Measurements from ENCODE around the gene TRERF1. TPM values are rescaled to one million over a fixed set of nuclear protein-coding genes. Genes with fewer than 3 reads are reported as not detected.
"Not testable (repeated sequence)": the region's sequence is repeated elsewhere in the genome, so short reads cannot be mapped to it uniquely, and the experiment has no call there.

The TRERF1 gene
- total RNA-seq, 1 donor from 2014 or later, result 0.58 TPM

DNA sequence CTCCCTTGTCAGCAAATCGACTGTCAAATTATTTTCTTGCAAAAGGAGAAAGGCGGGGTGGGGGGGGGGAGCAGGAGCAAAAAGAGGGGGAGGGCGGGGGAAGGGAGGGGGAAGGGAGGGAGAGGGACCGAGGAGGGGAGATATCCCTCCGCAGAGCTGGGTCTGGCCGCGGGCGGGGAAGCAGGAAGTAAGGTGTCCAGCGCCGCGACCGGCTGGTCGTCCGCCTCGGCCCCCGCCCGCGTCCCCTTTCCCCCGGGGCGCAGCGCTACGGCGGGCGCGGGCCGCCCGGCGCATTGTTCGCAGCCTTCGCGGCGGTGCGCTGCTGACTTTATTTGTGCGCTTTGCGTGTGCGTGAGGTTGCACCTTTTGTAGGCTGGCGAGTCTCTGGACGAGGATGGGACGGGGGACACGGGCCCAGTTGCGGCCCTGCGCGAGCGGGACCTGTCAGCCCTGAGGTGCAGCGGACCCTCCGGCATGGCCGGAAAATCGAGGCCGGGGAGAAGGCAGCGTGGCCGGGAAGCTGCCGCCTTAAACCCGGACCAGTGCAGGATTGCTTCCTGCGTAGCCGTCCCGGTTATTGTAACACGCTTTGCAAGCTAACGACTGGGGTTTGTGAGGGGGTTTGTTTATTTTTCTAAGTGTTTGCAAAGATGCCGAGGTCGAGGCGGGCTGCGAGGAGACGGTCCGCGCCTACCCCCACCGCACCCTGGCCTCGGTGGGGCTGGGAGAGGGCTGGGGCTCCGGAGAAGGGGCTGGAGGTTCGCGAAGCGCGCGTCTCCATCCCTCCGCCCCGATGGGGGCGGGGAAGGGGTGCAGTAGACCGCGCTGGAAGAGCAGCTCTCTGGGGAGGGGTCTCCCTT, 675 bp upstream of the TRERF1 start:
- ATAC-seq (peak; percentile 43), DNase-seq (ENCODE audit: low spot score) (peak; percentile 53)

DNA sequence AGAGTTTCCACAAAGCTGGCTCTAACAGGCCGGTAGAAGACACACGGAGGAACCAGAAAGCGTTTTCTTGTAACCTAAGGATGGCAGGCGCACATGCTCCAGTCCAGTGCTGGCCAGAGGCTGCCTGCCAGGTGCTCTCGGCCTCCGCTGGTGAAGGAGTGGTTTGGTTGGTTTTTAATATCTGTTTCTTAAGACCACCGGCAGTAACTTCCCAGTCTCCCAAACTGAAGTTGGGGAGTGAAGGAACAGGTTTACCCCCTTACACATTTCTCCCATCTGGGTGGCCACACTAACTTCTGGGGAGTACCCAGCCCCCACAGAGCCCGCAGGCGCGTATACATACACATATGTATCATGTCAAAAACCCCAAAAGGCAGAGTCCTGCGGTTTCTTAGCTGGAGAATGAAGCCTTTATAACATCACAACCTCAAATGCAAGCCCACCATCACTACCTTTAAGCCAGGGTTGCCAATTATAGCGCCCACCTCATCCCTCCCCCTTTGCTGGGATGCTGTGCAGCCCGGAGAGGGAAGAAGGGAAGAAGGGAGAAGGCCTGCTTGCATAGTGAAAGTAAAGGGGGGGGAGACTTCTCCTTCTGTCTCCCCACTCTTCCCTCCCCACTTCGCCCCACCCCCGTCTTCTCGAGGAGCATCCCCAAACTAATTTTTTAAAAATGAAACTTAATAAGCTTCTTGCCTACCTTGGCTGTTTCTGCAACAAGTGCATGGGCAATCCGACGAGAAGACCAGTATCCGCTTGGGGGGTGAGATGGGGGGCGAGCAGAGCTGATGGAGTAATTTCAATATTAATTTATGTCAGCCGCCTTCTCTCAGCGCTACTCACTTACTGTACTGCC, 1.0 kb downstream of the TRERF1 start:
- DNase-seq (ENCODE audit: low spot score), result no peak
- ATAC-seq, result no peak

DNA sequence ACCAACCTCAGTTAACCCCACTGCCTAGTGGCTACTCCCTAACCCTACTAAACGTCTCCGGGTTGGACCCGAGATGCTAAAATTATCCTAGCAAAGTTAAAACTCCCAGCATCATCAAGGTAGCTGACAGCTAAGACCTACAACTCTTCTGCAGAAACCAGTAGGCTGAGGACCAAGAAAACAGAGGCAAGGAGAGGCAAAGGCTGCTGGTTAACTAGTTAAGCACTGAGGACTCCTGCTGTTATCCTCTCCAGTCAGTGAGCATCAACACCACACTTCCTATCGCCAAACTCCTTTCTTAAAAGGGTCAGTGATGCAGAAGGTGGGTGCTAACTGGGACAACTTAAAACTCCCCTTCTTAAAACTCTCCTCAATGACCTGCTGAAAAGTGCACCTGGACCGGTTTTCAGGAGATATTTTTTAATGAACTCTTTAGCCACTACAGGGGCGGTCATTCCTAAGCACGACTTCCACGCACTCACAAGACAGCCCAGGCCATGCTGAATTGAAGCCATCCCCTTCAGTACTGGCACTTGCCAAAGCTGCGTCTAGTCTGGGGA, 1.7 kb downstream of the TRERF1 start:
- ATAC-seq (no peak), DNase-seq (ENCODE audit: low spot score) (no peak)

DNA sequence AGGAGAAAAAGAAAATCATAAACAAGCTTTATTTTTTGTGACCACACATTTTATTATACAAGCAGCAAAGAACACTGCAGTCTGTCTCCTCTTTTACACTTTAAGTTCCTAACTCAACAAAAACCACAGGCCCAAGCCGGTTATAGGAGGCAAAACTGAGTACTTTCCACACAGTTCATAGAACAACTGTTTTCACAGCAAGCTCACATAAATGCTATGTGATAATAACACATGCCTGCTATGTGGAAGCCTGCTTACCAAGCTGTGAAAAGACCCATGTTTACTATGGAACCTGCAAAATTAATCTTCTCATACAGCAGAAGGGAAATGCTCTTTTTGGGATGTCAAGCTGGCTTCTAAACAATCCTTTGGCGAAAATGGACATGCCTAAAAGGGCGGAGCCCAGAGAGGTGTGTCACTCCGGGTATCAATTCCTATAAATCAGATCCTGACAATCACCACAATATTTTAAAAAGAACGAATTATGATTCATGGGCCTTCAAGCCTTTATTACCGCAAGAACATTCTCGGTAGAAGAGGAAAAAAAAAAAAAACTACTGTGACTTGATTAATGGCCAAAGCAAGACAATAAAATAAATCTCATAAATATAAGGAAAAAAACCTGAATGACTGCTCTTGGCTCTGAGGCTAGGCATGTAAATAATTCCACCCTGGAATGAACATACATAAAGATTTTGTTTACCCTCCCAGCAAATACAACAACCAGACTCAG, 2.6 kb downstream of the TRERF1 start:
- no peak for DNase-seq (ENCODE audit: low spot score)
- no peak for ATAC-seq

DNA sequence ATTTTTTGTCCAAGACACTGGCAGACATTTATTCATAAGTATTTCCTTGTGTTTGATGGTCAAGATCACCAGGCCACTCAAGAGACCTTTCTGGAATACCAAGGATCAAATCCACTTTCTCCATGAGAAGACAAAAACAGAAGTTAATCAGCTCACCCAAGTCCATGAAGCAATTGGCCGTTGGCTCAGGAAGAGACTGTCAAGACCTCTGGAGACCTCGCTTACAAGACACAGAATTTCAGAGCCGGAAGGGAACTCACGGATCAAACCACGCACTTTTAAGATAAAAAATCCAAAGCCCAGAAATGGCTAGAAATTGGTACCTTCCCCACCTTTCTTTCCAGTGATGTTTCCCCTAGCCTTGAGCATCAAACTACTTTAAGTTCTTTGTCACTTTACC, 3.3 kb downstream of the TRERF1 start:
- DNase-seq (ENCODE audit: low spot score) (no peak), ATAC-seq (no peak)

DNA sequence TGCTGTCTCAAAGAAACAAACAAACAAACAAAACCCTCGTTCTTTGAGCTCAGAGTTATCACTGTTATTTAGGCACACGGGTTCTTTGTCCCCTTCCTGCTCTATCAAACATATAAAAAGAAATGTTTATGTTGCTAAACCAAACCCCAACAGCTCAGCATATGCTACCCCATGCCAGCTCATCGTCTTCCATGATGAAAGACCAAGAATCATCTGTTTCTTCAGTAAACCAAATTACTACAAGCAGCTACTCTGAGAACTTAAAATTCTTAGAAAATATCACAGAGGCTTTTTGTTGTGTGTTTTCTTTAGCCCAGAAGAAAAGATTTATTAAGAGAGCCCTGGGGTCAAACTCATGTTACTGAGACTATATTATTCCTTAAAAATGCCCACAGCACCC, 4.7 kb downstream of the TRERF1 start:
- no peak for ATAC-seq
- DNase-seq (ENCODE audit: low spot score), result no peak

DNA sequence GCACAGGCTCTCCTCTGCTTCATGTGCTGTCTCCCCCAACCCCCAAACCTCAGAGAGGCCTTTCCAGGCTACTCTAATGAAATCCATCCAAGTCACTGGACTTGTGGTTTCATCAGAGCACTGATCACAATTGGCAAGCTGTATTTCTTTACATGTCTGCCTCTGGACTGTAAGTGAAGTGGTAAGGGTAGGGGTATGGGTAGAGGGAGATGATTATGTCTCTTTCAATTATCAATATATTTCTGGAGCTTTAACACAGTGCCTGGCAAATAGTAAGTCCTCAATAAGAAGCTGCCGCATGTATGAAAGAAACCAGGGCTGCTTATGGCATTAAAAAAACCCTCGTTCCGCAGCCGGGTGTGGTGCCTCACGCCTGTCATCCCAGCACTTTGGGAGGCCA, 5.4 kb downstream of the TRERF1 start:
- ATAC-seq, result no peak
- no peak for DNase-seq (ENCODE audit: low spot score)

DNA sequence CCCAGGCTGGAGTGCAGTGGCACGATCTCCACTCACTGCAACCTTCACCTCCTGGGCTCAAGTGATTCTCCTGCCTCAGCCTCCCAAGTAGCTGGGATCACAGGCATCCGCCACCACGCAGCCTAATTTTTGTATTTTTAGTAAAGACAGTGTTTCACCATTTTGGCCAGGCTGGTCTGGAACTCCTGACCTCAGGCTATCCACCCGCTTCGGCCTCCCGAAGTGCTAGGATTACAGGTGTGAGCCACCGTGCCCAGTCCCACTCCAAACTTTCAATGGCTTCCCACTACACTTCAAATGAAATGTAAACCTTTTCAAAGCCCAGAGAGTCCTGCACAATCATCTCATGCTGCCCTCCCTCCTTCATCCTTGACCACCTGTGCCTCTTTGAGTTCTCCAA, 5.8 kb downstream of the TRERF1 start:
- not testable (repeated sequence) for ATAC-seq; DNase-seq (ENCODE audit: low spot score)

DNA sequence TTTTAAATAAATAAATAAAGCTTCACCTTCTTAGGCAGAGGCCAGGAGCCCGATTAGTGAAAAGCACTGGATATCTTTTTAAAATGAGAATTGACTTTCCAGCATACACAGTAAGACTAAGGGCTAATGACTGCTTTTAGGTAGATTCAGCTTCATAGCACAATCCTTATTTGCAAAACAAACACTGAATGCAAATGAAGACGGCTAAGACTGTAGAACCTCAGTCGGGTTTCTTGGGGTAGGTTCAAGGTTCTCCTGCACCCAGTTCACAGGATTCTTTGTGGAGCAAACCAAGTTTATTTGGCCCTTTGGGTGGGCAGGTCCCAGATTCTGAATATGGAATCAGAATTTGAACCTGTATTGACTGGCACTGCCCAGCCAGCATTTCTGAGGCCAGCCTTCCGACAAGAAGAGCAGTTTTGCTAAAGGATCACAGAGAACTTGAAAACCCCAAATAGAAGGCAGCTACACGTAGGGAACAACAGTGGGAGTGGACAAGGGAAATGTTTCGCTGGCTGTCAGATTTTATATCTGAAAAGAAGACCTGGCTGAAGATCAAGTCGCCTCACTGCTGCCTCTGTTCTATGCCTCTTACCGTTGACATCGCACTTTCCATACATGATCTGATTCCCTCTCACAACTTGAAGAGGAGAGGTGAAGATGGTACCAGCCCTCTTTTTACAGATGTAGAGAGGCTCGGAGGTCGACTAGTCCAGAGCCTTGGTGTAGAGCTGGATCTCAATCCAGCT, 8.2 kb downstream of the TRERF1 start:
- DNase-seq (ENCODE audit: low spot score) (peak; percentile 24), ATAC-seq (no peak)

DNA sequence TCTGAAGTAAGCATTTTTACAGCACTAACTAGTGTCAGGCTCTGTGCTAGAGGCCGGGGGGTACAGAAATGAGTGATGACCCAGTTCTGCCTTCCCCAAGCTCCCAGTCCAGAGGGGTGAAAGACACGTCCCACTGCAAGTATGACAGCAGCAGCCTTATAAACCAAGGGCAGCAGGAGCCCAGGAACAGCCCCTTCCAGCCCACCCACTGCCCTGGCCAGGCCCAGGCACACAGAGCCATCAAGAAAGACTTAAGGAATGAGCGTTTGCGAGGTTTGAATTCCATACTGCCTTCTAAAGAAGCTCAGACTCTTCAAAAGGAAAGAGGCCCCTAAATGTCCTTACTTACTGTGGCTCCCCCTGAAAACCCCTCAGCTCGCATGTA, 10.0 kb downstream of the TRERF1 start:
- peak; percentile 29 for DNase-seq (ENCODE audit: low spot score)

DNA sequence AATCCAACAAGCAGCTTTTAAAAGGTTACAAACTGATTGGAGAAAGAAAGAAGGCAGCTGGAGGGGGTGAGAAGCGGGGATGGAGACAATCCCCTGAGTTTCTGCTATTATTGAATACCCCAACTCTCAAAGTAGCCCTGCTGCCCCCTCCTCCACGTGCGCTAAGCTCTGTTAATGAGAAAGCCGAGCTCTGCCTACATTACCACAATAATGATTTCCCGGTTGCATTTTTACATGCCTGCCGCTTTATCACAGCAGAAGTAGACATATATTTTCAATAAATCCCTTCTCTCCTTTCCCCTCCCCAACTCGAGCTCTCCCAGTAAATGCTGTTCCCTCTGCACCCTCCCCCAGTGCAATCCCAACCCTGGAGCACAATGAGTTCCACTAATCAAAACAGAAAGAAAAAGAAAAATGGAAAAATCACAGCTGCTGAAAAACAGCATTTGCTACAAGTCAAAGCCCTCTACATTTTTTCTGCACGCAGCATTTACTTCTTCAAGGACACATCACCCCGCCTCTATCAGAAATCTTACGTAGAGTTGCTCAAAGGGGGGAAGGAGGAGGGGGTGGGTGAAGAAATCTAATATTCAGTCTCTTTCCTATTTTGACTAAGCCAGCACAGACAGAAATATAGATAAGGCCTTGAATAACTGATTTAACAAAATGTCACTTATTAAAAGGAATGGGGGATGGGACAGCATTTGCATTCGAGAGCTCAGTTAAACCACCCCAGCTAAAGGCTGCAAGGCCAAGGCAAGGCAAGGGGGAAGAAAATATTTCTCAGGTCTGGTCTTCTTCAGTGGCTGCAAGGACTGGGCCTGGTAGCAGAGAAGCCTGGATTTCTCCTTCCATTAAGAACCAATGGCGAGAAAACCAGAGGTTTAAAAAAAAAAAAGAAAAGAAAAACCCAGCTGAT, 10.7 kb downstream of the TRERF1 start:
- no peak for ATAC-seq

More for the DNA sequence above, 10.0 kb downstream of the TRERF1 start:
- no peak for ATAC-seq

DNA sequence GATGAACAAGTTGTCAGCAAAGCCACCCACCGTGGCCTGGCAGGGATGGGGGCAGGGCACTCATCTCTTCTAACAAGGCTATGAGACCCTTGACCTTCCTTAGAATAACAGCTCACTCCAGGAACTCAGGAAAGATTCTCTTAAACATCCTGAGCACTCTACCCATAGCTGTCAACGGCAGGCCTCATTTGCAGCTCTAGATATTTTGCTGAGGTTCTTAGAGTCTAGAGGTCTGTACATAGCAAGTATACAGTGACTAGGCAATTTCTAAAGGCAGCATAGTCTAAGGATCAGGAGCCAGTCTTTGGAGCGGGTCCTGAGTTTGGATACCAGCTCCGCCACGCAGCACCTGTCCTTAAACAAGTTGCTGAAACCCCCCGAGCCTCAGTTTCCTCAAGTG, 11.7 kb downstream of the TRERF1 start:
- ATAC-seq (no peak), DNase-seq (ENCODE audit: low spot score) (peak; percentile 29)

More for the DNA sequence above, 10.7 kb downstream of the TRERF1 start:
- peak; percentile 3 for DNase-seq (ENCODE audit: low spot score)

DNA sequence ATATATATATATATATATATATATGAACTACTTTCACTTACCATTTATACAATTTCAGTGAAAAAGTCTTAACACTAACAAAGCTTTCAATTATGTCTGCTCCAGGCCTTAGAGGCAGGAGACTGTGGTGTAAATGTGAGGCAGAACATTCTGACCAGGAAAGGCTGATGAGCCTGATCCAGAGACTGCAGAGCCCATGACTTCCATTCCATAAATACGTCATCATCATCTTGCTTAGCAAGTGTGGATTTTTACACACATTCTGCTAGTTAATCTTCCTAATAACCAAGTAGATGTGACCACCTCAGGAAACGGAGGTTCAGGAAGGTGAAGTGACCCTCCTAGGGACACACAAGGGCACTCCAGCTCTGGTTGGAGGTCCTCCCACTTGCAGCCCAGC, 14.9 kb downstream of the TRERF1 start:
- no peak for DNase-seq (ENCODE audit: low spot score)
- ATAC-seq, result no peak

DNA sequence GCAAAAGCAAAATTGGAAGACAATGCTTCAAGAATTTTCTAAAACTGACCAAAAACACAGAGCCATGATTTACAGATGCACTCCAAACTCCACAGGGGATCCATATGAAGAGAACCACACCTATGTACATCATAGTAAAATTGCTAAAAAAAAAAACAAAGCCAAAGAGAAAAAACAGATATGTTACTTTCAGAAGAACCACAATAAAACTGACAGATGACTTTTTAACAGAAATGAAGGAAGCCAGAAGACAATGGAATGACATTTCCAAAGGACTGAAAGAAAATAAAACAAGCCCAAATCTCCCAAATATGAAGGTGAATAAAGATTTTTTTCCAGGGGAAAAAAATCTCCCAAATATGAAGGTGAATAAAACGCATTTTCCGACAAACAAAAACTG, 17.5 kb downstream of the TRERF1 start:
- DNase-seq (ENCODE audit: low spot score) (no peak), ATAC-seq (no peak)

DNA sequence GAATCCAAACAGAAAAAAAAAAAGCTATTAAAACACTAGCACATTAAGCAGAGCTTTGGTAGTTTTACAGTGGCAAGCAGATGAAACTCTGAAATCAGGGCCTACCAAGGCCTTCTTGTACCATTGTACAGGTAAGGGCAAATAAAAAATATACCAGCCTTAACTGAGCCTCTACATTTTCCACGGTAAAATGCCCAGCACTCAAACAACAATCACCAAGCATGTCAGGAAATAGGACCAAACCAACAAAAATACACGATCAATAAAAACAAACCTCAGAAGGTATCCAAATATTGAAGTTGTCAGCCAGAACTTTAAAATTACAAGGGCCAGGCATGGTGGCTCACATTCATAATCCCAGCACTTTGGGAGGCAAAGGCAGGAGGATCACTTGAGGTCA, 18.3 kb downstream of the TRERF1 start:
- DNase-seq (ENCODE audit: low spot score) (no peak), ATAC-seq (no peak)

DNA sequence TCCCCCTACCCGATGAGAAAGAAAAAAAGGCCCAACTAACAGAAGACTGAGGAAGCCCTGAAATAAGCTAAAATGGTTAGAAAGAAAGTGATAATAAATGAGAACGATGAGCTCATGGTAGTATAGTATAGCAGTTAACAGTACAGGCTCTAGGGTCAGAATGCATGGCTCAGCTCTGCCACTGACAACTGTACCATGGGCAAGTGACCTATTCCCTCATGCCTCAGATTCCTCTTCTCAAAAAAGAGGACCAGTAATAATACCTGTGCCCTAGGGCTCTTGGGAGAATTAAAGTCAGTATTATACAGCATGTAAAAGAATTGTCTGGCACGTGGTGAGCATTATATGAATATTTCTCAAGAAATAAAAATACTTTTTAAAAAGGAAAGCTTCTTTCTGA, 19.8 kb downstream of the TRERF1 start:
- DNase-seq (ENCODE audit: low spot score) (no peak), ATAC-seq (no peak)

DNA sequence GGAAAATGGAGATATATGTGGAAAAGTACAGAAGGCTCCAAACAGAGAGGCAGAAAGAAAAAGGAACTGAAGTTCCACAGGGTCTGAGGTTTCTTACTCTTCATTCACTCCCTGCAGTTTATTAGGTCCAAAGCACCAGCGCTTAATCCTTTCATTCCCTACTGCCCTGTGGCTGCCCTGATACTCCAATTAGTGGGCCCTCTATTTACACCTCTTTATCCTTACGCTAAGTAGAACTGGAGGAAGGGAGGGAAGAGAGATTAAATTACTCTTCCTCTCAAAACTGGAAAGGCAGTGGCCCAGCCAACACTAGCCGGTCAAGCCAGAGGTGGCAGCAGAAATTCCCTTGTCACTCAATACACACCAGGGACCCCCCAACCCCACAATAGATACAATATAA, 20.4 kb downstream of the TRERF1 start:
- no peak for ATAC-seq
- peak; percentile 5 for DNase-seq (ENCODE audit: low spot score)

DNA sequence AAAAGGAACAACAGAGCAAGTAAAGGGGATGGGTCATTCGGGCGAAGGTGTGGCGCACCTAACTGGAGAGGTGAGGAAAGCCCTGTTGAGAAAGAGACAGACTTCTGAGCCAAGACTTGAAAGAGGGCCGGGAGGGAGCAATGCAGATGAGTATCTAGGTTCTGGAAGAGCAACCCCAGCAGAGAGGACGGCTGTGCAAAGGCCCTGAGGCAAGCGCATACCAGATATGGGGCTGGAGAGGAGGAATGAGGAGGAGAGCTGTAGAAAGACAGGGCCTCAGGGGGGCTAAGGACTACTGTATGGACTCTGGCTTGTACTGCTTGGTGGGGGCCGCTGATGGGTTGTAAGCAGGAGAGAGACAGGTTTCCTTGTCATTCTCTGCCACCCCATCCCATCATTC, 21.9 kb downstream of the TRERF1 start:
- DNase-seq (ENCODE audit: low spot score), result peak; percentile 36

DNA sequence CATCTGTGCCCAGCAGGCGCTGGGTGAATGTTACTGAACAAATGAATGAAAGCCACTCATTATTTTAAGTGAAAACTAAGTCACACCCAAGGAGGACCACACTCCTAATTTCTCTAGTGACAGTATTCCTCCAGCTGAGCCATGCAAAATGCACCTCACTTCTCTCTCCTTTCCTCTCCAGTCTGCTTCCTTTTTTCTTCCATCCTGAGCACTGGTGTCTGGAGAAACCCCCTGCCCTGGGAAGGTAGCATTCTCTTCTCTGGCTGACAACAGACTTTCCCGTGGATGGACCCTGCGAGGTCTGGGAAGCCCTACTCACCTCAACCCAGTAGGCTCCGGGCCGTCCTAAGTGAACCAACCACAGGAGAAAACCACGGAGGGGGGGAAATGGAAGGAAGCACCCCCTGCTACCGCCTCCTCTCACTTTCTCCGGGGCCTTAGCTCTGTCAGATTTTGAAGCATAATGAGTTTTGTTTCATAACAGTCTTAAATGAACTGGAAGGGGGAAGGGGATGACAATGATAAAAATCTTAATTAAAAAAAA, 22.6 kb downstream of the TRERF1 start:
- ATAC-seq (no peak), DNase-seq (ENCODE audit: low spot score) (peak; percentile 35)

More for the DNA sequence above, 21.9 kb downstream of the TRERF1 start:
- no peak for ATAC-seq
